K562 (cell line): Measurements from ENCODE around the gene TEX54. TPM values are rescaled to one million over a fixed set of nuclear protein-coding genes. Genes with fewer than 3 reads are reported as not detected.

ENCODE experiments used
- COPS2 ChIP-seq: fragments of 450-650 bp; conservative IDR thresholded peaks from 2 replicates; pipeline ENCODE4 v1.6.1; 2016; ENCODE audit warnings: mild to moderate bottlenecking, moderate library complexity
- ELF1 ChIP-seq: fragments of 200-800 bp; sonication (Bioruptor generic); IDR thresholded peaks from 2 replicates; pipeline ENCODE4 v1.6.1; 2016; ENCODE audit warnings: missing genetic modification characterization, missing compliant biosample characterization
- ELF2 ChIP-seq: fragments of 250-450 bp; sonication (Bioruptor Pico); IDR thresholded peaks from 2 replicates; pipeline ENCODE4 v1.5.0; 2021; ENCODE audit warnings: mild to moderate bottlenecking
- GATAD2B ChIP-seq: fragments of 450-650 bp; IDR thresholded peaks from 2 replicates; pipeline ENCODE4 v1.6.1; 2017; ENCODE audit warnings: mild to moderate bottlenecking, borderline replicate concordance
- GTF2F1 ChIP-seq: IDR thresholded peaks from 2 replicates; pipeline ENCODE4 v1.6.1; 2011; ENCODE audit warnings: low read depth, low read length, improper control_type of control experiment
- HIVEP1 ChIP-seq: fragments of 250-450 bp; sonication (Bioruptor Pico); IDR thresholded peaks from 2 replicates; pipeline ENCODE4 v1.4.0; 2020; ENCODE audit warnings: mild to moderate bottlenecking
- HMG20A ChIP-seq: fragments of 450-650 bp; formaldehyde crosslinking; conservative IDR thresholded peaks from 2 replicates; pipeline ENCODE4 v1.4.0; 2020; ENCODE audit warnings: mild to moderate bottlenecking, mixed read lengths
- ILK ChIP-seq: fragments of 450-650 bp; IDR thresholded peaks from 2 replicates; pipeline ENCODE4 v1.6.1; 2016; ENCODE audit warnings: missing genetic modification characterization, low read depth, mild to moderate bottlenecking, missing compliant biosample characterization, moderate library complexity, borderline replicate concordance
- KDM4B ChIP-seq, 2 experiments: fragments of 450-650 bp in 1 of 2; sonication (generic) in 1 of 2; IDR thresholded peaks; 2 replicates each; pipeline ENCODE4 v1.6.1; 2016 to 2017; ENCODE audit warnings: borderline replicate concordance in 2 of 2, antibody characterized with exemption in 1 of 2, low read depth in 1 of 2, mild to moderate bottlenecking in 1 of 2
- KLF10 ChIP-seq: fragments of 250-450 bp; sonication (Bioruptor Pico); IDR thresholded peaks from 2 replicates; pipeline ENCODE4 v1.6.1; 2021; ENCODE audit warnings: matching md5 sums
- MEIS2 ChIP-seq: fragments of 450-650 bp; IDR thresholded peaks from 2 replicates; pipeline ENCODE4 v1.6.1; 2014; ENCODE audit warnings: mild to moderate bottlenecking; ENCODE audit not compliant: partially characterized antibody
- SMAD2 ChIP-seq: fragments of 150-350 bp; IDR thresholded peaks from 2 replicates; pipeline ENCODE4 v1.6.1; 2014; ENCODE audit warnings: low read depth, mild to moderate bottlenecking, low read length
- SNIP1 ChIP-seq: fragments of 450-650 bp; IDR thresholded peaks from 2 replicates; pipeline ENCODE4 v1.7.1; 2017; ENCODE audit warnings: low read depth, mild to moderate bottlenecking
- SRSF1 ChIP-seq: fragments of 200-400 bp; formaldehyde crosslinking; IDR thresholded peaks from 2 replicates; pipeline ENCODE4 v1.6.1; 2017; ENCODE audit warnings: mild to moderate bottlenecking, low read depth, low read length, moderate library complexity
- TRIM28 ChIP-seq: fragments of 450-650 bp; IDR thresholded peaks from 2 replicates; pipeline ENCODE4 v1.6.1; 2017
- USF2 ChIP-seq: sonication (generic); formaldehyde crosslinking; IDR thresholded peaks from 2 replicates; pipeline ENCODE4 v1.5.0; 2020; ENCODE audit warnings: missing genetic modification reagents
- YBX1 ChIP-seq: fragments of 450-650 bp; IDR thresholded peaks from 2 replicates; pipeline ENCODE4 v1.7.1; 2016; ENCODE audit warnings: mild to moderate bottlenecking
- ZEB2 ChIP-seq: fragments of 450-650 bp; IDR thresholded peaks from 2 replicates; pipeline ENCODE4 v1.6.1; 2016
- ZNF316 ChIP-seq: fragments of 450-650 bp; IDR thresholded peaks from 2 replicates; pipeline ENCODE4 v1.6.1; 2016
- ZNF384 ChIP-seq: IDR thresholded peaks from 2 replicates; pipeline ENCODE4 v1.6.1; 2012; ENCODE audit warnings: low read depth, low read length, improper control_type of control experiment
- ZNF444 ChIP-seq: fragments of 250-450 bp; sonication (Bioruptor Pico); IDR thresholded peaks from 2 replicates; pipeline ENCODE4 v1.4.0; 2020; ENCODE audit warnings: mild to moderate bottlenecking, moderate library complexity
- ZNF707 ChIP-seq: fragments of 250-450 bp; sonication (Bioruptor Pico); conservative IDR thresholded peaks from 2 replicates; pipeline ENCODE4 v1.8.0; 2022; ENCODE audit warnings: inconsistent platforms, mild to moderate bottlenecking, moderate library complexity
- polyA plus RNA-seq, 8 experiments: library from polyadenylated mRNA; depleted of rRNA in 4 of 8; stranded (reverse) in 5 of 8; unstranded in 3 of 8; fragments of >200 nt; fragmentation: Nextera tagmentation in 2 of 8; fragmentation: Illumina TruSeq in 1 of 8; extraction: Ambion mirVana in 2 of 8; extraction: Trizol in 1 of 8; gene quantifications; 2 replicates each; pipeline versions ENCODE4 v1.2.1 to v1.2.3, GENCODE V29; 2011 to 2014; ENCODE audit warnings: inconsistent platforms in 1 of 8, missing spikeins in 1 of 8
- total RNA-seq, 7 experiments: library from RNA; depleted of rRNA in 6 of 7; stranded (reverse); fragments of >200 nt in 6 of 7; fragmentation: Illumina TruSeq in 2 of 7; extraction: Trizol in 2 of 7; gene quantifications; 2 replicates each; pipeline versions ENCODE4 v1.2.1 to v1.2.3, GENCODE V29; 2011 to 2021; ENCODE audit warnings: low replicate concordance in 1 of 7
- TF ChIP-seq, protein P1 (sequence below): fragments of 250-450 bp; sonication (Bioruptor Pico); IDR thresholded peaks from 2 replicates; pipeline ENCODE4 v1.8.0; 2021; ENCODE audit warnings: moderate library complexity, mild to moderate bottlenecking, inconsistent platforms
- TF ChIP-seq, protein P2 (sequence below): fragments of 200-800 bp; sonication (Bioruptor generic); IDR thresholded peaks from 2 replicates; pipeline ENCODE4 v1.6.1; 2016; ENCODE audit warnings: missing genetic modification characterization, missing compliant biosample characterization

TEX54 gene
- total and polyA plus RNA-seq, 9 of the 15 experiments (the other 6 are each of a cell fraction or from before 2014, with no cell fraction given) = not detected

DNA sequence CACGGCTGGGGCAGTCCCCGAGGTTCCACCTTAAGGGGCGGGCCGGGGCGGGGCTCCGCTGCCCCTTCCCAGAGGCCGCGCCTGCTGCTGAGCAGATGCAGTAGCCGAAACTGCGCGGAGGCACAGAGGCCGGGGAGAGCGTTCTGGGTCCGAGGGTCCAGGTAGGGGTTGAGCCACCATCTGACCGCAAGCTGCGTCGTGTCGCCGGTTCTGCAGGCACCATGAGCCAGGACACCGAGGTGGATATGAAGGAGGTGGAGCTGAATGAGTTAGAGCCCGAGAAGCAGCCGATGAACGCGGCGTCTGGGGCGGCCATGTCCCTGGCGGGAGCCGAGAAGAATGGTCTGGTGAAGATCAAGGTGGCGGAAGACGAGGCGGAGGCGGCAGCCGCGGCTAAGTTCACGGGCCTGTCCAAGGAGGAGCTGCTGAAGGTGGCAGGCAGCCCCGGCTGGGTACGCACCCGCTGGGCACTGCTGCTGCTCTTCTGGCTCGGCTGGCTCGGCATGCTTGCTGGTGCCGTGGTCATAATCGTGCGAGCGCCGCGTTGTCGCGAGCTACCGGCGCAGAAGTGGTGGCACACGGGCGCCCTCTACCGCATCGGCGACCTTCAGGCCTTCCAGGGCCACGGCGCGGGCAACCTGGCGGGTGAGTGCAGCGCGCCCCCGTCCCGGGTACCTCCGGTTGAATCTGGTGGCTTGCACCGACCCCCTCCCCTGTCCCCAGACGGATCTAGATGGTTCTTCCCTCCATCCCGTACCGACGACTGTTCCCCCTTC is 48.4 kb upstream of the TEX54 start, which contains the start of gene SLC3A2 (continued):
- TF ChIP-seq, protein P1, sequence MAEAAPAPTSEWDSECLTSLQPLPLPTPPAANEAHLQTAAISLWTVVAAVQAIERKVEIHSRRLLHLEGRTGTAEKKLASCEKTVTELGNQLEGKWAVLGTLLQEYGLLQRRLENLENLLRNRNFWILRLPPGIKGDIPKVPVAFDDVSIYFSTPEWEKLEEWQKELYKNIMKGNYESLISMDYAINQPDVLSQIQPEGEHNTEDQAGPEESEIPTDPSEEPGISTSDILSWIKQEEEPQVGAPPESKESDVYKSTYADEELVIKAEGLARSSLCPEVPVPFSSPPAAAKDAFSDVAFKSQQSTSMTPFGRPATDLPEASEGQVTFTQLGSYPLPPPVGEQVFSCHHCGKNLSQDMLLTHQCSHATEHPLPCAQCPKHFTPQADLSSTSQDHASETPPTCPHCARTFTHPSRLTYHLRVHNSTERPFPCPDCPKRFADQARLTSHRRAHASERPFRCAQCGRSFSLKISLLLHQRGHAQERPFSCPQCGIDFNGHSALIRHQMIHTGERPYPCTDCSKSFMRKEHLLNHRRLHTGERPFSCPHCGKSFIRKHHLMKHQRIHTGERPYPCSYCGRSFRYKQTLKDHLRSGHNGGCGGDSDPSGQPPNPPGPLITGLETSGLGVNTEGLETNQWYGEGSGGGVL (CRISPR knock-in tag) = no peak
- no peak for TF ChIP-seq ELF2 (CRISPR knock-in tag)
- TF ChIP-seq ELF1 (tag) = peak; percentile 8; the same call in 1 of the 2 replicates
- no peak for TF ChIP-seq YBX1
- TF ChIP-seq ZNF707 (CRISPR knock-in tag) = no peak
- TF ChIP-seq ILK (tag) = no peak
- TF ChIP-seq, protein P2, sequence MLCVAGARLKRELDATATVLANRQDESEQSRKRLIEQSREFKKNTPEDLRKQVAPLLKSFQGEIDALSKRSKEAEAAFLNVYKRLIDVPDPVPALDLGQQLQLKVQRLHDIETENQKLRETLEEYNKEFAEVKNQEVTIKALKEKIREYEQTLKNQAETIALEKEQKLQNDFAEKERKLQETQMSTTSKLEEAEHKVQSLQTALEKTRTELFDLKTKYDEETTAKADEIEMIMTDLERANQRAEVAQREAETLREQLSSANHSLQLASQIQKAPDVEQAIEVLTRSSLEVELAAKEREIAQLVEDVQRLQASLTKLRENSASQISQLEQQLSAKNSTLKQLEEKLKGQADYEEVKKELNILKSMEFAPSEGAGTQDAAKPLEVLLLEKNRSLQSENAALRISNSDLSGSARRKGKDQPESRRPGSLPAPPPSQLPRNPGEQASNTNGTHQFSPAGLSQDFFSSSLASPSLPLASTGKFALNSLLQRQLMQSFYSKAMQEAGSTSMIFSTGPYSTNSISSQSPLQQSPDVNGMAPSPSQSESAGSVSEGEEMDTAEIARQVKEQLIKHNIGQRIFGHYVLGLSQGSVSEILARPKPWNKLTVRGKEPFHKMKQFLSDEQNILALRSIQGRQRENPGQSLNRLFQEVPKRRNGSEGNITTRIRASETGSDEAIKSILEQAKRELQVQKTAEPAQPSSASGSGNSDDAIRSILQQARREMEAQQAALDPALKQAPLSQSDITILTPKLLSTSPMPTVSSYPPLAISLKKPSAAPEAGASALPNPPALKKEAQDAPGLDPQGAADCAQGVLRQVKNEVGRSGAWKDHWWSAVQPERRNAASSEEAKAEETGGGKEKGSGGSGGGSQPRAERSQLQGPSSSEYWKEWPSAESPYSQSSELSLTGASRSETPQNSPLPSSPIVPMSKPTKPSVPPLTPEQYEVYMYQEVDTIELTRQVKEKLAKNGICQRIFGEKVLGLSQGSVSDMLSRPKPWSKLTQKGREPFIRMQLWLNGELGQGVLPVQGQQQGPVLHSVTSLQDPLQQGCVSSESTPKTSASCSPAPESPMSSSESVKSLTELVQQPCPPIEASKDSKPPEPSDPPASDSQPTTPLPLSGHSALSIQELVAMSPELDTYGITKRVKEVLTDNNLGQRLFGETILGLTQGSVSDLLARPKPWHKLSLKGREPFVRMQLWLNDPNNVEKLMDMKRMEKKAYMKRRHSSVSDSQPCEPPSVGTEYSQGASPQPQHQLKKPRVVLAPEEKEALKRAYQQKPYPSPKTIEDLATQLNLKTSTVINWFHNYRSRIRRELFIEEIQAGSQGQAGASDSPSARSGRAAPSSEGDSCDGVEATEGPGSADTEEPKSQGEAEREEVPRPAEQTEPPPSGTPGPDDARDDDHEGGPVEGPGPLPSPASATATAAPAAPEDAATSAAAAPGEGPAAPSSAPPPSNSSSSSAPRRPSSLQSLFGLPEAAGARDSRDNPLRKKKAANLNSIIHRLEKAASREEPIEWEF (CRISPR knock-in tag) = no peak
- no peak for TF ChIP-seq ZNF444
- TF ChIP-seq HMG20A (CRISPR knock-in tag) = no peak
- no peak for TF ChIP-seq MEIS2
- no peak for TF ChIP-seq GATAD2B
- TF ChIP-seq COPS2 = no peak
- no peak for TF ChIP-seq ZNF384
- TF ChIP-seq HIVEP1 (CRISPR knock-in tag) = no peak
- no peak for TF ChIP-seq ZNF316
- no peak for TF ChIP-seq ZEB2
- no peak; a peak in 1 of 4 replicates for TF ChIP-seq KDM4B (IDR thresholded peaks at IDR 0.05; ENCODE audit: borderline replicate concordance in 2 of 2, low read depth in 1 of 2)
- TF ChIP-seq TRIM28 = no peak
- no peak for TF ChIP-seq GTF2F1
- no peak for TF ChIP-seq USF2 (CRISPR knock-in tag)
- no peak for TF ChIP-seq KLF10 (CRISPR knock-in tag)
- peak; percentile 84; the same call in 1 of the 2 replicates for TF ChIP-seq SRSF1
- TF ChIP-seq SNIP1 = no peak; the same call in 1 of the 2 replicates
- no peak for TF ChIP-seq SMAD2
